ENCODE results near the gene TGFBR3L.

- no peak for TF ChIP-seq CTCF (IDR thresholded peaks at IDR 0.05)
- TF ChIP-seq EZH2phosphoT487 (IDR thresholded peaks at IDR 0.05) = no peak
These were observed 38.9 kb downstream of the TGFBR3L start for GRCh38 chr19:7953576-7953975.

All from neural progenitor cell (in vitro differentiated cells).